HG03521 (cell line): ENCODE measurements around the gene ACSM3.
"Not testable (repeated sequence)": the region's sequence is repeated elsewhere in the genome, so short reads cannot be mapped to it uniquely, and the experiment has no call there.

Experiments
- ATAC-seq: cut with Tn5 transposase; IDR thresholded peaks from one replicate; pipeline ENCODE4 v1.9.1; 2021; ENCODE audit warnings: mild to moderate bottlenecking, moderate library complexity; ENCODE audit not compliant: unreplicated experiment

ACSM3 gene

DNA sequence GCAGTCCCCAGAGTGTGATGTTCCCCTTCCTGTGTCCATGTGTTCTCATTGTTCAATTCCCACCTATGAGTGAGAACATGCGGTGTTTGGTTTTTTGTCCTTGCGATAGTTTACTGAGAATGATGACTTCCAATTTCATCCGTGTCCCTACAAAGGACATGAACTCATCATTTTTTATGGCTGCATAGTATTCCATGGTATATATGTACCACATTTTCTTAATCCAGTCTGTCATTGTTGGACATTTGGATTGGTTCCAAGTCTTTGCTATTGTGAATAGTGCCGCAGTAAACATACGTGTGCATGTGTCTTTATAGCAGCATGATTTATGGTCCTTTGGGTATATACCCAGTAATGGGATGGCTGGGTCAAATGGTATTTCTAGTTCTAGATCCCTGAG, 8.0 kb upstream of the ACSM3 start:
- ATAC-seq = not testable (repeated sequence)

DNA sequence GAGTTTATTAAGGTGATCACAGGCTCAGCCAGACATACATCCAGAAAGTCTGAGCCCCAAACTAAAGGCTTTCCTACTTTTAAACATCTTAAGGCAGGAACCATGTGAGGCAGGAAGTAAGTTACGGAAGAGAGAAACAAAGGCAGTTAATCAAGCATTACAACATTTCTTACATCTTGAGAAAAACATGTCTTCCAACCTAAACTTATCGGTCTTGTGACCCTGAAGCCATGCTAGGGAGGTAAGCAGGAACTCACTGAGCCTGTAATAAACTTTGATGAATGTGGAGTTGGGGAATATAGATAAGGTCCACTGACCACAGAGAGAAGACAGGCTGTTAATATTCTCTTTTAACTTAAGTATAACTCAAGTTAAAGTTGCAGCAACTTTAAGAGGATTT, 3.5 kb upstream of the ACSM3 start:
- ATAC-seq = no peak

DNA sequence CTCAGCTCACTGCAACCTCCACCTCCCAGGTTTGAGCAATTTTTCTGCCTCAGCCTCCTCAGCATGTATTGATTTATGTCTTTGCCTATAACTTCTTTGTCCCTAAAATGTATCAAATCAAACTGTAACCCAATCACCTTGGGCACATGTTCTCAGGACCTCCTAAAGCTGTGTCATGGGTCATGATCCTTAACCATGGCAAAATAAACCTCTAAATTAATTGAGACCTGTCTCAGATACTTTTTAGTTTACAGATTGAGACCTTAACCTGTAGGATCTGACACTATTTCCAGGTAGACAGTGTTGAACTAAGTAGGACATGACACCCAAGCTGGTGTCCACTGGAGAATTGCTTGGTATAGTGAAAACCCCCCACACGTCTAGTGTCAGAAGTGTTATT, 2.6 kb upstream of the ACSM3 start:
- no peak for ATAC-seq

DNA sequence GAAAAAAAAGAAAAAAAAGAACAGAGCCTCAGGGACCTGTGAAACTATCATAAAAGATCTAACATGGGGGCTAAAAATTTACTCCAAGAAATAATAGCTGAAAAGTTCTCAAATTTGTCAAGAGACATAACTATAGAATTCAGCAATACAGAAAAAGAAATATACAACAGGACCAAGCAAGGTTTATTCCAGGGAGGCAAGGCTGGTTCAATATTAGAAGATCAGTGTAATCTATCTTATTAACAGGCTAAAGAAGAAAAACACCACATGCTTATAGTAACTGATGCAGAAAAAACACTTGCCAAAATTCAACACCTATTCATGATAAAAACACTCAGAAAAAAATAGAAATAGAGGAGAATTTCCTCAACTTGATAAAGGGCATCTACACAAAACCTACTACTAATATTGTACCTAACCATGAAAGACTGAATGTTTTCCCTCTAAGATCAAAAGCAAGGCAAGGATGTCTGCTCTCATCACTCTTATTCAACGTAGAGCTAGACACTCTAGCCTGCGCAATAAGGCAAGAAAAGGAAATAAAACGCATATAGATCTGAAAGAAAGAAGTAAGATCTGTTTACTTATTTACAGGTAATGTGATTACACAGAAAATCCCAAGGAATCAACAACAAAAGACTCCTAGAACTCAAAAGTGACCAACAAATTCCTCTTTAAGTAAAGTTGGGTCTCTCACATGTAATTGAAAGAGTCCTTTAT, 1.2 kb upstream of the ACSM3 start:
- no peak for ATAC-seq

DNA sequence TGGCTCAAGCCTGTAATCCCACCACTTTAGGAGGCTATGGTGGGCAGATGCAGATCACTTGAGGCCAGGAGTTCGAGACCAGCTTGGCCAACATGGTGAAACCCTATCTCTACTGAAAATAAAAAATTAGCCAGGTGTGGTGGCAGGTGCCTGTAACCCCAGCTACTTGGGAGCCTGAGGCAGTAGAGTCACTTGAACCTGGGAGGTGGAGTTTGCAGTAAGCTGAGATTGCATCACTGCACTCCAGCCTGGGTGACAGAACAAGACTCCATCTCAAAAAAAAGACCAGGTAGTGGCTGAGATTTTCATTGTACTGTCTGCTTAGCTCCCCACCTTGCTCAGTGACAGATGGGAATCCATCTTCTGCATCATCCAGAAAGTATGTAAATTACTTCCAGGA, 634 bp downstream of the ACSM3 start:
- ATAC-seq = not testable (repeated sequence)

DNA sequence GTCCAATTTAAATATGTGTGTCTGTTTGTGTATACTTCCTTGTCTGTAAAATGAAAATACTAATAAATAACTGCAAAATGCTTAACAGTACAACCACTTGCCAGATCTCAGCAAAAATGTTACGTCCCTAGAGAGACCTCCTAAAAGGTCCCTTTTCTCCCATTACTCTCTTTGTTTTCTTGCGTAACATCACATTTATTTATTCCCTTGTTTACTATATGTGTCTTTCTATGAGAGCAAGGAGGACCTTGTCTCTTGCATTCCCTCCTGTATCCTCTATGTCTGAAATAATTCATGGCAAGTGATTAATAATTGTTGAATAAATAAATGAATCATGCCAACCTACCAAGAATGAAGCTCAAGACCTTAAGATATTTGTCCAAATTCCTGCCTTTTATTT, 1.9 kb downstream of the ACSM3 start:
- no peak for ATAC-seq

DNA sequence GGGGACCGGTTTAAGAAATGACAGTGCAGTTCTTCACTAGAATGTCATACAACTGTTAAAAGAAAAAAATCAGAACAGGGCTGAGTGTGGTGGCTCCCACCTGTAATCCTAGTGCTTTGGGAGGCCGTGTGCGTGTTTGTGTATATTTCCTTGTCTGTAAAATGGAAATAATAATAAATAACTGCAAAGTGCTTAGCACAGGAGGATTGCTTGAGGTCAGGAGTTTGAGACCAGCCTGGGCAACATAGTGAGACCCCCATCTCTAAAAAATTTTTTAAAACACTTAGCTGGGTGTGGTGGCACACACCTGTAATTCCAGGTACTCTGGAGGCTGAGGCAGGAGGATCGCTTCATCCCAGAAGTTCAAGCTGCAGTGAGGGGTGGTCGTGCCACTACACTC, 2.5 kb downstream of the ACSM3 start:
- ATAC-seq = no peak

DNA sequence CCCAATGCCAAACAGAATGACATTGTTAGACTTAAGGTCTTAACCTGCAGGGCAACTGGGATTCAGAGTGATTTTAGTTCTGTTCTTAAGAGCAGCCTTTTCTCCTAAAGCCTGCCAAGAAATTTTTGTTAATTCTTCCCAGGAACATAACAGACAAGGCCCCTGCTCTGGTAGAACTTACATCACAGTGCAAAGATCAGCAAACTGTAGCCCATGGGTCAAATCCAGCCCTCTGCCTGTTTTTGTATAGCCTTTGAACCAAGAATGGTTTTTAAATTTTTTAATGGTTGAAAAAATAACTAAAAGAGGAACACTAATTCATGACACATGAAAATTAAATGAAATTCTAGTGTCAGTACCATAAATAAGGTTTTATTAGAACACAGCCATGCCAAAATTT, 3.8 kb downstream of the ACSM3 start:
- ATAC-seq = no peak

DNA sequence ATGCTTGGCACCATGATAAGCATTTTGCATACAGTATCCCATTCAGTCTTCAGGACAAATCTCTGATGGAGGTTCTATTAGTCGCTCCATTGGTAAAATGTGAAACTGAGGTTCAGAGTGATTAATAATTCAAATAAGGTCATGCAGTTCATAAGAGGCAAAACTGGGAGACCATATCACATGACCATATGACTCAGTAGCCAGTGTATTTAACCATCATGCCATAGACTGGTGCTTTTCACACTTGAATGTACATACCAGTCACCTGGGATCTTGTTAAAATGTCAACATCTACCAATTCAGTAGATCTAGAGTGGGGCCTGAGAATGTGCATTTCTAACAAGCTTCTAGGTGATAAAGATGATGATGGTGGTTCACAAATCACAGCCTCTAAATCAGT, 4.3 kb downstream of the ACSM3 start:
- no peak for ATAC-seq

DNA sequence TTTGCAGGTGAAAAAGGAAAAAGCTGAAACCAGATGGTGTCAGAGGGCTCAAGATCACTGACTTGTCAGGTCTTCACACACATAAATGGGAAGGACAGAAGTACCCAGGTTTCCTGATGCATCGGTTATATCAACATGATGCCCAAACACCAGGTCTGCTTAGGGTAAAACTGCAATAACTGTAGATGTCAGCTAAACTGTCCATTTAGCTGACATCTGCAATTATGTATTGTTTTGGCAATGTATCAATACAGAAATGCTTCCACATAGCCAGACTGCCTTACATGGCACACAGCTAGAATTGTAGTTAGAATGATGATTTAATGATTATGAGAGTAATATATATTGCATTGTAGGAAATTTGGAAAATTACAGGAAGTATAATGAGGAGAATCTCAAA, 5.0 kb downstream of the ACSM3 start:
- ATAC-seq = no peak

DNA sequence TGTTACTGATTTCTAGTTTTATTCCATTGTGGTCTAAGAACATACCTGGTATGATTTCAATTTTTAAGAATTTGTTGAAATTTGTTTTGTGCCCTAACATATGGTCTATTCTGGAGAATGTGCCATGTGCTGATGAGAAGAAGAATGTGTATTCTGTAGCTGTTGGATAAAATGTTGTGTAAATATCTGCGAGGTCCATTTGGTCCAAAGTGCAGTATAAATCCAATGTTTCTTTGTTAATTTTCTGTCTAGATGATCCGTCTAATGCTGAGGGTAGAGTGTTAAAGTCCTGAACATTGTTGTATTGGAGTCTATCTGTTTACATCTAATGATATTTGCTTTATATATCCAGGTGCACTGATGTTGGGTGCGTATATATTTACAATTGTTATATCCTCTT, 9.9 kb downstream of the ACSM3 start:
- ATAC-seq = no peak

DNA sequence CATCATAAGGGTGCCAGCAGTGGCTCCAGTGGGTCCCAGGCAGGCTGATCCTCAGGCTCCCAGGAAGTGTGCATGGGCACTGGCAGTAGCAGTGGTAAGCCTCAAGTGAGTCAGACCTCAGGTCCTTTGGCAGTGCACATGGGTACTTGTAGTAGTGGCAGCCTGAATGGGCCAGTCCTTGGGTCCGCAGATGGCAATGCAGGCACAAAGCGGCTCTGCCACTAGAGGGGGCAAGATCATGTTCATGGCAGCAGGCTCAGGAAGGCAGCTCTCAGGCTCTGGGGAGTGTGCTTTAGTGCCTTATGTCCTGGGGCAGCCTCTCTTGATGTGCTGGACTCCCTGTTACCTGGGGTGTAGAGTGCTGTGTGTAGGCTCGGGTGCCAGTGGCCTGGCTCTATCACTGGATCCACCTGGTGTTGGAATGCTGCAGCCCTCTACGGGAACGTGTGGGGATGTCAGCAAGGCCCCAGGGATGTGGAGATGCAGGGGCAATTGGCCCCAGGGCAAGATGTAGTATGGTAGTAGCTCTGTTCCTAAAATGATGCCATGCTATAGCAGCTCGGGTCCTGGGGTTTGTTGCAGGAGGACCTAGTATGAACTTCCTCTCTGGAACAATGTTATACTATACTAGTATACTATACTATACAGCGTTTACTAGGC, 11.0 kb downstream of the ACSM3 start:
- ATAC-seq = no peak

DNA sequence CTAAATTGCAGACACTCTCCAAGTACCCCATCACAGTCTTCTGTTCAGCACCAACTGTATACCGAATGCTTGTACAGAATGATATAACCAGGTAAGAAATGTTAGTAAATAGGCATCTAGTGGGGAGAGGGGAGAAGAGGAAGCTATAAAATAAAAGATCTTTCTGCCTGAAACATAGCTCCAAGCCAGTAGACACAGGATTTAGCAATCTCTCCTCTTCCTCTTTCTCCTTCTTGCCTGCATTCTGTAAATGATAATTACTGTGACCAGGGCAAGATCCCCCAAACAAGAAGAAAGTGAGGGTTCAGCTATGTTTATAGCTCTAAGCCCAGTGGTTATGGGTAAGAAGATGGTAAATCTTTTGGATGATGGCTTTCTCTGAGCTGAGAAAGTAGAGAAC, 17.9 kb downstream of the ACSM3 start:
- ATAC-seq = no peak

DNA sequence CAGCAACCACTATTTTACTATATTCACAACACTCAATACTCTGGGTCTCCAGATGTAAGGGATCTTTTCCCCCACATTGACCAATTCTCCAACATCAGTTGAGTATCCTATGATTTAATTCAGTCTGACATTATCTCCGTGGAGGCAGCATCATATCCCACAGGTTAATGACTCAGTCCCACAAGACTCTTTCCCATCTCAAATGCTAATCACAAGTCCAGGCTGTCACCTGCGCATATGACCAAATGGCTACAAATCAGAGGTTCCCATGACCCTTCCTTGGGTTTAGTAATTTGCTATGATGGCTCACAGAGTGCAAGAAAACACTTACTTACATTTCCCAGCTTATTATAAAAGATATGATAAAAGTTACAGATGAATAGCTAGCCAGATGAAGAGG, 18.7 kb downstream of the ACSM3 start:
- ATAC-seq = no peak

DNA sequence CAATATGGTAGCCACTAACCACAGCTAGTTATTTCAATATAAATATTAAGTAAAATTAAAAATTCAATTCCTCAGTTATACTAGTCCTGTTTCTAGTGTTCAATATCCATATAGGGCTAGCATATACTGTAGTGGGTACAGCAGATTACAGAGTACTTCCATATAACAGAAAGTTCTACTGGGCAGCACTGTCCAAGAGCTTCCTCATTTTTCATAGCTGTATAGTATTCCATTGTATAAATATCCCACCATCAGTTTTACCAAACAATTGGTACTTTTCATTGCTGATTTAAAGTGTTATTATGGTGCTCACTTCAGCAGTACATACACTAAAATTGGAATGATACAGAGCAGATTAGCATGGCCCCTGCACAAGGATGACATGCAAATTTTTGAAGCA, 20.4 kb downstream of the ACSM3 start:
- ATAC-seq = no peak

DNA sequence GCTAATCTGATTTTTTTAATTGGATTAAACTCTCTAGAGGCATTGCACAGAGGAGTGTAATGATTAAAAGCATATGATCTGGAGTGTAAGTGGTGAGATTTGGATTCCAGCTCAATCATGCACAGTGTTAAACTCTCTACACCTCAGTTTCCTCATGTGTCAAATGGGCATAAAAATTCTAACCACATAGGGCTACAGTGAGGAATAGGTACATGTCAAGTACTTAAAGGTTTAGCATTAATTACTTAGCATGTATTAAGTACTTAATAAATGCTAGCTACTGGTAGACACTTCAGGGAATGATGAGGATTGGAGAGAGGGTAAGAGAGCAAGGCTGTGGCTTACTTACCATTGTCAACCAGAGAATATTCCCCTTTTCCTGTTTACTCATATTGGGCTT, 25.3 kb downstream of the ACSM3 start:
- no peak for ATAC-seq

DNA sequence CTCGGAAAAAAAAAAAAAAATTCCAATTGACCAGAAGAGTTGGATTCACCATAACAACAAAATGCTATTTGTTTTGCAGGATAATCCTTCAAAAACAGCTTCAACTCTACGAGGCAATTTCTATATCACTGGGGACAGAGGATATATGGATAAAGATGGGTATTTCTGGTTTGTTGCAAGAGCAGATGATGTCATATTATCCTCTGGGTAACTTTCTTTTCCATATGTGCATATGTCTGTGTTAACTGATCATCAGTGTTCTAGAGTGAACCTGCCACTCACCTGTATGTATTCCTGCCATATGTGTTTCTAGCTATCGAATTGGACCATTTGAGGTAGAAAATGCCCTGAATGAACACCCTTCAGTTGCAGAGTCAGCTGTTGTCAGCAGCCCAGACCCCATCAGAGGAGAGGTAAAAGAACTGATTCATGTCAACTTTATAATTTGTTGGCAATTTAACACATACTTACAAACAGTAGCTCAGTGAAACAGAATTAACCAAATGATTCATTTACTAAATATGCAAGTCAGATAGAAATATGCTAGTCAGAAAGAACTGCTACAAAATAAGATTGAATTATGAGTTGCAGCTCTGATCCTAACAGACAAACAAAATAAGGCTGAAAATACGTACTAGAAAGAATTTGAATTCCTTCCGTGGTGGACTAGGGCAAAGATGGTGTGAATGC, 28.3 kb downstream of the ACSM3 start:
- no peak for ATAC-seq

DNA sequence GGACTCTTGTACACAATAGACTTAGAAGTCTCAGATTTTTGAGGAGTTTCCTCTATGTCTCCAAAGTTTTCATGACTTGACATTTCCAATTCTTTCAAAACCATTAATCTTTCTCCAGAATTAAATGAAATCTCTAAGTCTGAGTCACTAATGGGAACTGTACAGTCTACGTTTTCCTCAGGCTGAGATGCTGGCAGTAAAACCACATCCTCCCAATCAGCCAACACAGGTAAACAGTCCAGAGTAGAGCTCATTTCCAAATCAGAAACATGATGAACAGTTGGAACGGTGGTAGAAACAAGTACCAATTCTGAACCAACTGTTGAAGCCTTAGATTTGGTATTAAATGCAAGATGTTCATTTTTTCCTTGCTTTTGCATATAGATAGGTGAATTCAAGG, 34.5 kb downstream of the ACSM3 start:
- no peak for ATAC-seq

DNA sequence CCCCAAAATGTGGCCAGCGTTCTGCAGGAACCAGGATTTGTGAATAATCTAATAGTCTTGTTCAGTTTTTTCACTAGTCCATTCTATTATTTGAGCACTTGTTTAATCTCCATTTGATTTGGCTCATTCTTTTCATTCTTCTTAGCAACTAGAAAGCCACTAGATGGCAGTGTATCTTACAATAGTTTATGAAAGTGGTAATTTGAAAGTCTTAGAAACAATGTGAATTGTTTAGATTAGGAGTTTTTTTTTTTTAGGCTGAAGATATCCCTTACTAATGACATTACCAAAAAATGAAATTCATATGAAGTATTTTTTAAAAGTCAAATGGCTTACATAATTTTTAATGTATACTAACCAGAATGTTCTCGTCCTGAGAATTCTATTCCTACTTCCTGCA, 35.8 kb downstream of the ACSM3 start:
- ATAC-seq = no peak

DNA sequence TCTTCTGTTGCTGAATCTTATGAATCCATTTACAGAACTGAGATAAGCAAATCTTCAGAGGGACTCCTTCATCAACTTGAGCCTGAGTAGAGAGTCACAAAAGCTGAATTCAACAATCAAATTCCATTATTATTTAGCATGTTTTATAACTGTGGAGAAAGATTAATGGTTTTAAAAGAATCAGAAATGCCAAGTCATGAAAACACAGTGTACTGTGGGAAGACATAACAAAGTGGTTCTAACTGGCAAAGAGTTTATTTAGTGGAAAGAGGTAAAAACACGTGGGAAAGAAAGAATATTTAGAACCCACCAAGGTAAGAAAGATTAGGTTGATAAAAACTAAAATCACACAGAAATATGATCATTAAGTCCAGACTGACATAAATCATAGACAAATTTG, 37.5 kb downstream of the ACSM3 start:
- no peak for ATAC-seq

DNA sequence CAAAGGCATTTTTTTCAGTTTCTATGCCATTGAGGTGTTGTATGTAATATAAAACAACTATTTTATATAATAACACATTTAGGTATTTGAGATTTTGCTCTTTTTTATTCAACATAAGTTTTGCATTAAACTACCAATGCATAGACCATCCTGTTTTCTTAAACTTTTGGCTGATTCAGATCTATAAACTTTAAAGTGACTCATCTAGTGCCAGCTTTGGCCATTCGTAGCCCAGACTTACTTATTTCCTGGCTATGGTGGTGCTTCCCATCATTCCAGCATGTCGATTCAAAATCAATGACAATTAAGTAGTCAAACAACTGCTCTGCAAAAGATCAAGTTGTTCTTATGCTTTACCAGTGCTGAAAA, 39.4 kb downstream of the ACSM3 start:
- no peak for ATAC-seq

DNA sequence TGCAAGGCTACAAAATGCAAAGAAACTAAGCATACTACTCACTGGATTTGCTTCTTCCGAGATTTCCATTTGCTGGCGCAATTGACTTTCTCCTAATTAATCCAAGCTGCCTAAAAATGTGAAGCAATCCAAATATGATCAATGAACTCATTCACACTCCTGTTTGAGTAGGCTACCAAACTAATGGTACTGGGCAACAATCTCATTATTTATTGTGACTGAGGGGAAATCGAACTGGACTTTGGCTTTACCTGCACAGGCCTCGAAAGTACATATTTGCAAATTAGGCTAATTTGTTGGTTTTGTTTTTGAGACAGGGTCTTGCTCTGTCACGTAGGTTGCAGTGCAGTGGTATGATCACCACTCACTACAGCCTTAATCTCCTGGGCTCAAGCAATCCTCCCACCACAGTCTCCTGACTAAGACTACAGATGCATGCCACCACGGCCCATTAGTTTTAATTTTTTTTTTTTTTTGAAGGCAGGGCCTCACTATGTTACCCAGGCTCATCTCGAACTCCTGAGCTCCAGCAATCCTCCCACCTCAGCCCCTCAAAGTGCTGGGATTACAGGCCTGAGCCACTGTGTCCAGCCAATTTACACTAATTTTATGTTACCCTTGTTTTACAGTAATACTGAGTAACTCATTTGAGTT, 39.9 kb downstream of the ACSM3 start:
- ATAC-seq = no peak
